HG03342 (cell line): ENCODE measurements around the gene NPIPB13.
"Not testable (repeated sequence)": the region's sequence is repeated elsewhere in the genome, so short reads cannot be mapped to it uniquely, and the experiment has no call there.

Experiments used
- ATAC-seq: cut with Tn5 transposase; IDR thresholded peaks from one replicate; pipeline ENCODE4 v1.9.1; 2021; ENCODE audit warnings: mild to moderate bottlenecking, moderate library complexity; ENCODE audit not compliant: unreplicated experiment

The NPIPB13 gene

GRCh38 chr16:30248379-30248778 lies at the start of gene NPIPB13:
TSS of gene NPIPB13 (minus strand) at chr16:30248479. CDS start at chr16:30245573, 2,906 bp downstream.
- not testable (repeated sequence) for ATAC-seq

- not testable (repeated sequence) for ATAC-seq
Measured at GRCh38 chr16:30282357-30282756, 34.1 kb upstream of the NPIPB13 start.

GRCh38 chr16:30278523-30278922 lies 30.2 kb upstream of the NPIPB13 start:
- ATAC-seq, result not testable (repeated sequence)

GRCh38 chr16:30217082-30217481 lies 31.2 kb downstream of the NPIPB13 start:
- not testable (repeated sequence) for ATAC-seq

DNA sequence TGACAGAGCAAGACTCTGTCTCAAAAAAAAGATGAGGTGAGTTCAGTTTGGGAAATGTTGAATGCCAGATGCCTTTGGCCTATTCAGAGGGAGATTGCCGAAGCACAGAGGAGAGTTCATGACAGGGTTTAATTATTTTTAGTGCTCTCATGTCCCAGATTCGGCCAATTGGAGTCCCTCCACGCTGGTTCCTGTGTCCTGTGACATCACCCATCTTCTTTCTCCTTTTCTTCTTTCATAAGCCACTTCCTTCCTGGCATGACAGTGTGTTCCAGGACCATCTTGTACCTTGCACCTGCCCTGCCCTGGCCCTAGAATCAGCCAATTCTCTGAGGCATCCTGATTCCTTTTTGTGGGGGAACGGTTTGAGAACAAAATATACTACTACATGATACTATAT lies 36.9 kb downstream of the NPIPB13 start:
- not testable (repeated sequence) for ATAC-seq

- not testable (repeated sequence) for ATAC-seq
Measured at GRCh38 chr16:30209032-30209431, 39.2 kb downstream of the NPIPB13 start.

- not testable (repeated sequence) for ATAC-seq
Measured at GRCh38 chr16:30207063-30207704, 41.1 kb downstream of the NPIPB13 start.

GRCh38 chr16:30206252-30206651 lies 42.0 kb downstream of the NPIPB13 start:
- ATAC-seq, result not testable (repeated sequence)

- not testable (repeated sequence) for ATAC-seq
Measured at GRCh38 chr16:30205541-30206236, 42.6 kb downstream of the NPIPB13 start.

DNA sequence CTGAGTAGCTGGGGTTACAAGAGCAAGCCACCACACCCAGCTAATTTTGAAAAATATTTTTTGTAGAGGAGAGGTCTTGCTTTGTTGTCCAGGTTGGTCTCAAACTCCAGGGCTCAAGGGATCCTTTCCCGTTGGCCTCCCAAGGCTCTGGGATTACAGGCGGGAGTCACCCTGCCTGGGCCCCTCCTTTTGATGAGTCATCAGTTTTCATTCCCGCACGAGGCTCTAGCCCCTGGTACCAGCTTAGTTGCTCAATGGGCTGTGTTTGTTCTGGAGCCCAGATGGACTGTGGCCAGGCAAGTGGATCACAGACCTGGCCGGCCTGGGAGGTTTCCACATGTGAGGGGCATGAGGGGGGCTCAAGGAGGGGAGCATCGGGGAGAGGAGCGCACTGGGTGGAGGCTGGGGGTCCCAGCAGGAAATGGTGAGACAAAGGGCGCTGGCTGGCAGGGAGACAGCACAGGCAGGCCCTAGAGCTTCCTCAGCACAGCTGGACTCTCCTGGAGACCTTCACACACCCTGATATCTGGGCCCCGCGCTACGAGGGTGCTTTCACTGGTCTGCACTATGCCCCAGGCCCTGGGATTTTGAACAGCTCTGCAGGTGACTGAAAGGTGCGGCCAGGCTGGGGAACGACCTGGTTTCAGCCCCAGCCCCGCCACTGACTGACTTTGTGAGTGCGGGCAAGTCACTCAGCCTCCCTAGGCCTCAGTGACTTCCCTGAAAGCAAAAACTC lies 48.5 kb downstream of the NPIPB13 start:
- not testable (repeated sequence) for ATAC-seq

- ATAC-seq, result not testable (repeated sequence)
Measured at GRCh38 chr16:30199049-30199448, 49.2 kb downstream of the NPIPB13 start, which contains the start of gene SULT1A3. TSS of gene SULT1A3 (plus strand) at chr16:30199255. CDS start at chr16:30200729, 1,474 bp downstream.
